HG03039 (cell line): Measurements from ENCODE around the gene OR51E1.
A peak's percentile ranks its signal among the peaks of the same experiment; 100 is the strongest.

Experiments used
- ATAC-seq: cut with Tn5 transposase; IDR thresholded peaks from one replicate; pipeline ENCODE4 v1.9.1; 2021; ENCODE audit warnings: mild to moderate bottlenecking, moderate library complexity; ENCODE audit not compliant: unreplicated experiment

OR51E1 gene, protein sequence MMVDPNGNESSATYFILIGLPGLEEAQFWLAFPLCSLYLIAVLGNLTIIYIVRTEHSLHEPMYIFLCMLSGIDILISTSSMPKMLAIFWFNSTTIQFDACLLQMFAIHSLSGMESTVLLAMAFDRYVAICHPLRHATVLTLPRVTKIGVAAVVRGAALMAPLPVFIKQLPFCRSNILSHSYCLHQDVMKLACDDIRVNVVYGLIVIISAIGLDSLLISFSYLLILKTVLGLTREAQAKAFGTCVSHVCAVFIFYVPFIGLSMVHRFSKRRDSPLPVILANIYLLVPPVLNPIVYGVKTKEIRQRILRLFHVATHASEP

GRCh38 chr11:4643682-4644081 lies at the start of gene OR51E1:
Gene OR51E1, plus strand, starts transcription at chr11:4643982. Its CDS starts 8,545 bp downstream, at chr11:4652527.
- ATAC-seq = no peak

GRCh38 chr11:4605057-4605456 lies 38.7 kb upstream of the OR51E1 start:
- no peak for ATAC-seq

- ATAC-seq = no peak
Observed at GRCh38 chr11:4606231-4607015, 37.4 kb upstream of the OR51E1 start.

- ATAC-seq = no peak
Observed at GRCh38 chr11:4607096-4607495, 36.7 kb upstream of the OR51E1 start.

- peak; percentile 100 for ATAC-seq
Observed at GRCh38 chr11:4607781-4608666, 35.8 kb upstream of the OR51E1 start, which contains the start of gene TRIM68. Gene TRIM68, minus strand, starts transcription at chr11:4608231. Its CDS starts 2,727 bp downstream, at chr11:4605504.

GRCh38 chr11:4610258-4610935 lies 33.4 kb upstream of the OR51E1 start:
- no peak for ATAC-seq

- no peak for ATAC-seq
Observed at GRCh38 chr11:4611986-4612385, 31.8 kb upstream of the OR51E1 start.

DNA sequence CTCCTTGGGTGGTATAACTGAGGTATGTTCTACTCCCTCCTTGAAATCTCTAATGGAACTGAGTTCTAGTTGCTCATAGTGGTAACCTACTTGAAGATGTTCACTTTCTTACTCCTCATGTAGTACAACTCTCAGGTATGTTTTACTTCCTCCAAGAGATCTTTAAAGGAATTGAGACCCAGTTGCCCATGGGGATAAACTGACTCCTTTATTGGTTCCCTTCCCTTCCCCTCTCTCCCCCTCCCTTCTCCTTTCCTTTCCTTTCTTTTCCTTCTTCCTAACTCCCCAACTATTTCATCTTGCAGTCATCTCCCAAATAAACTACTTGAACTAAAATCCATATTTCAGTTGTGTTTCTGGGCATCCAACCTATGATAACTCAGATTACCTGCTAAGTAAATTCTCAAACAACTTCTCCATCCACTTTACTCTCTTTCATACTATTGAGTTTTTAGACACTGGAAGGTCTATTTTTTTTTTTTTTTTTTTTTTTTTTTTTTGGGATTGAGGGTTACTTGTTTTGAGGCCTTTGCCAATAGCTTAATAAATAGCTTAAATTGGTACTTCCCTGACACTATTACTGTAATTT lies 27.8 kb upstream of the OR51E1 start:
- ATAC-seq = no peak

DNA sequence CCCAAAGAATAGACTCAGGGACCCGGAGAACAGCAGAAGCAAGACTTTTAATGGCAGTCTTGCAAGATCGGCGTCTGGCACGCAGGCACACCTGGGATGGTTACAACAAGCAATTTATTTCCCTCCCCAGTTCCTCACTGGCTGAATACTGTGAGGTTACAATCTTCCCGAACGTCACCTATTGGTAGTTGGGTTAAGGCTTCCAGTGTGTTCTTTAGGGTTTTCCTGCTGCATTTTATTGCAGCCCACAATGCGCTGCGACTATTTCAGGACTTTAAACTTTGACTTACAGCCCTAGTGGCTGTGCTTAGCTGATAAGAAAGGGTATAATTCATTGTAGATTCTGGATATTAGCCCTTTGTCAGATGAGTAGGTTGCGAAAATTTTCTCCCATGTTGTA lies 24.3 kb upstream of the OR51E1 start:
- ATAC-seq = no peak

- no peak for ATAC-seq
Observed at GRCh38 chr11:4626207-4627099, 17.3 kb upstream of the OR51E1 start.

- ATAC-seq = no peak
Observed at GRCh38 chr11:4636136-4636535, 7.6 kb upstream of the OR51E1 start.

DNA sequence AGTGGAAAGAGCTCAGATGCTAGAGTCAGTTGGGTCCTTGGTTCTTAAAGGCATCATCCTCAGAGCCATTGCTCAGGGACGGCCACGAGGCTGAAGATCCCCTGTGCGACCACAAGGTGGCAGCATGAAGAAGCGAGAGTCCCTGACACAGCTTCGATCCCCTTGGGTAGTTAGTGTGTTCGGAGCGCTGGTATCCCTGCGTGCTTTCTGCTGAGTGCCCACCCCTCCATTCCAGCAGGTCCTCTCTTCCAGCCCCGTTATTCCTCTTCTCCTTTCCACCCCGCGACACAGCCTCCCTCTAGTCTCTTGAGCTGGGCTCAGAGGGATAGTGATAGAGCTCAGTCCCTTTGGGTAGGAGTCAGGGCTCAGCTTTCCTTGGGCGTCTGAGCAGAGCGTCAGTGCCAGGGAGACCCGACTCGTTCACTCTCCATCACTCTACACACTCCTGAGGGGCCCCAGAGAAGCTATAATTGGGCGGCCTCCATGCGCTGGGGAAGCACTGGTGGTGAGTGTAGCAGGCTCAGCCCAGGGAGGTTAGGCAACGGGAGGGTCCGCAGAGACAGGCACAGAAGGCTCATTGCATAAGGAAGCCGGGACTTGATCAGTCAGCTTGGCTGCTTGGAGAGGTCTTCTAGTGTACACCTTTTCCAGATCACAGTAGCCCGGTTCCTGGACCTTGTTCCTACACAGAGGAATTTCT lies 6.7 kb upstream of the OR51E1 start, which contains the start of gene OR51D1:
Gene OR51D1, plus strand, starts transcription at position 516 of the 700 bp plus-strand sequence. CDS start 2,314 bp downstream, outside the sequence.
- ATAC-seq = peak; percentile 87

- ATAC-seq = no peak
Observed at GRCh38 chr11:4637662-4638047, 6.1 kb upstream of the OR51E1 start.

DNA sequence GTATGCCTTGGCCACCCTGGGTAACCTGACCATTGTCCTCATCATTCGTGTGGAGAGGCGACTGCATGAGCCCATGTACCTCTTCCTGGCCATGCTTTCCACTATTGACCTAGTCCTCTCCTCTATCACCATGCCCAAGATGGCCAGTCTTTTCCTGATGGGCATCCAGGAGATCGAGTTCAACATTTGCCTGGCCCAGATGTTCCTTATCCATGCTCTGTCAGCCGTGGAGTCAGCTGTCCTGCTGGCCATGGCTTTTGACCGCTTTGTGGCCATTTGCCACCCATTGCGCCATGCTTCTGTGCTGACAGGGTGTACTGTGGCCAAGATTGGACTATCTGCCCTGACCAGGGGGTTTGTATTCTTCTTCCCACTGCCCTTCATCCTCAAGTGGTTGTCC lies 3.9 kb upstream of the OR51E1 start:
- no peak for ATAC-seq

- no peak for ATAC-seq
Observed at GRCh38 chr11:4641501-4641900, 2.3 kb upstream of the OR51E1 start.

- no peak for ATAC-seq
Observed at GRCh38 chr11:4642043-4642442, 1.7 kb upstream of the OR51E1 start.

GRCh38 chr11:4643076-4643475 lies 706 bp upstream of the OR51E1 start:
- ATAC-seq = no peak

- no peak for ATAC-seq
Observed at GRCh38 chr11:4644233-4644632, 451 bp downstream of the OR51E1 start.
